ENCODE measurements around the gene RAB7A. TPM values are rescaled to one million over a fixed set of nuclear protein-coding genes. Genes with fewer than 3 reads are reported as not detected.
"Not testable (repeated sequence)": the region's sequence is repeated elsewhere in the genome, so short reads cannot be mapped to it uniquely, and the experiment has no call there.

Gene RAB7A
- total RNA-seq, 1 experiment from 2014 or later: 258 TPM

DNA sequence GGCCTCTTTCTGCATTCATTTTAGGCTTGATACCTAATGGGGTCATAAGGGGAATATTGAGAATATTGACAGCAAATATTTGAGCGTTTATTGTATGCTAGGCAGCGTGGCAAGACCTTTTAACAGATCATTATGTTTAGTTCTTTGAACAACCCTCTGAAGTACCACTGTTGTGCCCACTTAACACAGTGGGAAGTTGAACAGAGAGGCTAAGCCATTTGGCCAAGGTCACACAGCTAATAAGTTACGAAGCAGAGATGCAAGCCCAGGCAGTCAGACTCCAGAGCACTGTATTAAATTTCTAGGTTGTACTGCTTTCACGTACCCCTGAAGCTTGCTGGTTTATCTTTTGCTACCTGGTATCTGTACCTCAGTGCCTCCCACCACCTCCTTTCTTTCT, 1.1 kb downstream of the RAB7A start:
- peak overlapping the region; percentile 99 for H3K4me3 ChIP-seq (ENCODE audit: low read depth, low read length, poor library complexity, severe bottlenecking)
- H3K27me3 ChIP-seq (replicated peaks; ENCODE audit: insufficient read depth, low read depth, low read length, poor library complexity): no peaks in the 10 kb centered on the region
- H3K9me3 ChIP-seq (ENCODE audit: low read depth, low read length, poor library complexity, severe bottlenecking): no peaks in the 10 kb centered on the region
- POLR2A ChIA-PET (ENCODE audit: low non-redundant PET): no interaction called here
- CTCF ChIA-PET: no interaction called here
- H3K27ac ChIP-seq (ENCODE audit: low read depth, low read length, poor library complexity, severe bottlenecking): peak overlapping the region; percentile 96
- TSS peak; percentile 35 for BruUV-seq (replicated peaks)
- intact Hi-C loops (cut with micrococcal nuclease; ENCODE audit: unreplicated experiment): no loop called here
- H3K4me1 ChIP-seq (ENCODE audit: insufficient read depth, low read length, poor library complexity, severe bottlenecking): peaks cover 3% of the 10 kb centered on the region
- no peaks in the 10 kb centered on the region for H3K36me3 ChIP-seq (ENCODE audit: insufficient read depth, low read length, poor library complexity, severe bottlenecking)
- DNase-seq (ENCODE audit: low spot score): no peak
- TF ChIP-seq, protein P1, sequence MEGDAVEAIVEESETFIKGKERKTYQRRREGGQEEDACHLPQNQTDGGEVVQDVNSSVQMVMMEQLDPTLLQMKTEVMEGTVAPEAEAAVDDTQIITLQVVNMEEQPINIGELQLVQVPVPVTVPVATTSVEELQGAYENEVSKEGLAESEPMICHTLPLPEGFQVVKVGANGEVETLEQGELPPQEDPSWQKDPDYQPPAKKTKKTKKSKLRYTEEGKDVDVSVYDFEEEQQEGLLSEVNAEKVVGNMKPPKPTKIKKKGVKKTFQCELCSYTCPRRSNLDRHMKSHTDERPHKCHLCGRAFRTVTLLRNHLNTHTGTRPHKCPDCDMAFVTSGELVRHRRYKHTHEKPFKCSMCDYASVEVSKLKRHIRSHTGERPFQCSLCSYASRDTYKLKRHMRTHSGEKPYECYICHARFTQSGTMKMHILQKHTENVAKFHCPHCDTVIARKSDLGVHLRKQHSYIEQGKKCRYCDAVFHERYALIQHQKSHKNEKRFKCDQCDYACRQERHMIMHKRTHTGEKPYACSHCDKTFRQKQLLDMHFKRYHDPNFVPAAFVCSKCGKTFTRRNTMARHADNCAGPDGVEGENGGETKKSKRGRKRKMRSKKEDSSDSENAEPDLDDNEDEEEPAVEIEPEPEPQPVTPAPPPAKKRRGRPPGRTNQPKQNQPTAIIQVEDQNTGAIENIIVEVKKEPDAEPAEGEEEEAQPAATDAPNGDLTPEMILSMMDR (conservative IDR thresholded peaks at IDR 0.05; ENCODE audit: low read depth, low read length): no peak
- TF ChIP-seq EZH2 (IDR thresholded peaks at IDR 0.05; ENCODE audit: borderline replicate concordance, low read depth, low read length, poor library complexity, severe bottlenecking): no peak

DNA sequence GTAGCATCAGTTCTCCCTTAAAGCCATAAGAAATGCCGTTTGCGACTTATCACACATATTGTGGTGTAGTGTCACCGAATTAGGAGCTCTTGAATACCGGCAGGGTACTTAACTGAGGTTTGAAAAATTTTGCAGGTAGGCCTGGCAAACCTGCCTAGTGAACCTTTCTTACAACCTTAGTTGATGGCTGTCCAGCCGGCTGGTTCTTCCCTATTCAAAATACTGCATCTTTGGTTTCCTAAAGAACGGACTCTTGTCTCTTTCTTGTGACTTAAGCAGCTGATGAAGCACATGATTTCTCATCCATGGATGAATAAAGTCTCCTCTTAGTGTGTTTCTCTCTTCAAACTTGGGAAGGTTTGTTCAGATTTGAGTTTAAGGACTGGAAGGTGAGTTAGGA, 1.5 kb downstream of the RAB7A start:
- no TSS peak for BruUV-seq (replicated peaks)
- POLR2A ChIA-PET (ENCODE audit: low non-redundant PET): interaction anchor here (0.9 kb wide), 1 partner anchor 1235 kb away, joined by 3 read pairs; no protein-coding TSS in a partner anchor

DNA sequence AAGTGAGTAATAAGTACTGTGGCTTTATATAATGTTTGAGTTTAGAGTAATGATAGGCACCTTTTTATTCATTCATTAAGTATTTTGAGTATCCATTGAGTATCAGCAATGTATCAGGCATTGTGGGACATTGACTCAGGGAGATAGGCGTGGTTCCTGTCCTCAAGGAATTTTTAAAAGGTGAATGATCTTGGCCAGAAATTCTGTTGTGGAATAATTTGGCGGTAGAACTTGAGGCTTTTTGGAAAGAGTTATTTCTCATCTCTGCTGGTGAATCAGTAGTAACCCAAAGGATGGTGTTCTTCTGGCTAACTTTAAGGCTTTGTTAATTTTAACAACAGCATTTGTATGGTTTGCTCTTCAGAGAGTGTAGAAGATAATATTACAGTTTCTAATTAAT, 2.0 kb downstream of the RAB7A start:
- Histone ChIP-seq H3K36me3 (ENCODE audit: insufficient read depth, low read length, poor library complexity, severe bottlenecking) (no peaks in the 10 kb centered on the region), H3K4me1 (ENCODE audit: insufficient read depth, low read length, poor library complexity, severe bottlenecking) (peaks cover 3% of the 10 kb centered on the region), H3K27ac (ENCODE audit: low read depth, low read length, poor library complexity, severe bottlenecking) (no peak overlapping the region), H3K27me3 (replicated peaks; ENCODE audit: insufficient read depth, low read depth, low read length, poor library complexity) (no peaks in the 10 kb centered on the region), H3K4me3 (ENCODE audit: low read depth, low read length, poor library complexity, severe bottlenecking) (peak overlapping the region; percentile 99), H3K9me3 (ENCODE audit: low read depth, low read length, poor library complexity, severe bottlenecking) (no peaks in the 10 kb centered on the region)
- POLR2A ChIA-PET (ENCODE audit: low non-redundant PET): interaction anchor here (0.9 kb wide), 1 partner anchor 1235 kb away, joined by 3 read pairs; no protein-coding TSS in a partner anchor
- CTCF ChIA-PET: no interaction called here
- intact Hi-C loops (cut with micrococcal nuclease; ENCODE audit: unreplicated experiment): no loop called here
- DNase-seq (ENCODE audit: low spot score): no peak
- TF ChIP-seq EZH2 (IDR thresholded peaks at IDR 0.05; ENCODE audit: borderline replicate concordance, low read depth, low read length, poor library complexity, severe bottlenecking): no peak
- TF ChIP-seq, protein P1 (conservative IDR thresholded peaks at IDR 0.05; ENCODE audit: low read depth, low read length): no peak
- BruUV-seq (replicated peaks): no TSS peak

More for the DNA sequence above, 1.5 kb downstream of the RAB7A start:
- intact Hi-C loops (cut with micrococcal nuclease; ENCODE audit: unreplicated experiment): no loop called here
- Histone ChIP-seq H3K27ac (ENCODE audit: low read depth, low read length, poor library complexity, severe bottlenecking) (peak overlapping the region; percentile 96), H3K4me1 (ENCODE audit: insufficient read depth, low read length, poor library complexity, severe bottlenecking) (peaks cover 3% of the 10 kb centered on the region), H3K27me3 (replicated peaks; ENCODE audit: insufficient read depth, low read depth, low read length, poor library complexity) (no peaks in the 10 kb centered on the region), H3K9me3 (ENCODE audit: low read depth, low read length, poor library complexity, severe bottlenecking) (no peaks in the 10 kb centered on the region), H3K4me3 (ENCODE audit: low read depth, low read length, poor library complexity, severe bottlenecking) (peak overlapping the region; percentile 99), H3K36me3 (ENCODE audit: insufficient read depth, low read length, poor library complexity, severe bottlenecking) (no peaks in the 10 kb centered on the region)
- TF ChIP-seq, protein P1 (conservative IDR thresholded peaks at IDR 0.05; ENCODE audit: low read depth, low read length): no peak
- TF ChIP-seq EZH2 (IDR thresholded peaks at IDR 0.05; ENCODE audit: borderline replicate concordance, low read depth, low read length, poor library complexity, severe bottlenecking): no peak
- DNase-seq (ENCODE audit: low spot score): no peak
- CTCF ChIA-PET: no interaction called here

DNA sequence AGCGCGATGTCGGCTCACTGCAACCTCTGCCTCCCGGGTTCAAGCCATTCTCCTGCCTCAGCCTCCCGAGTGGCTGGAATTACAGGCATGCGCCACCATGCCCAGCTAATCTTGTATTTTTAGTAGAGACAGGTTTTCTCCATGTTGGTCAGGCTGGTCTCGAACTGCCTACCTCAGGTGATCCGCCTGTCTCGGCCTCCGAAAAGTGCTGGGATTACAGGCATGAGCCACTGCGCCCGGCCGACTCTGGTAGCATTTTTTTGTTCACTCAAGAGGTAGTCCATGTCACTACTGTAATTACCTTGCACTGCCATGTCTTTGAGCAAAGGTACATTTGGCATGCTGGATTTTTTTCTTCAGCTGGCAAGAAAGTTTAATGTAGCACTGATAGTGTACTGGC, 2.5 kb downstream of the RAB7A start:
- CTCF ChIA-PET; DNase-seq (ENCODE audit: low spot score); H3K4me1 ChIP-seq (ENCODE audit: insufficient read depth, low read length, poor library complexity, severe bottlenecking); POLR2A ChIA-PET (ENCODE audit: low non-redundant PET); BruUV-seq (replicated peaks); H3K36me3 ChIP-seq (ENCODE audit: insufficient read depth, low read length, poor library complexity, severe bottlenecking); H3K9me3 ChIP-seq (ENCODE audit: low read depth, low read length, poor library complexity, severe bottlenecking); H3K27ac ChIP-seq (ENCODE audit: low read depth, low read length, poor library complexity, severe bottlenecking); H3K27me3 ChIP-seq (replicated peaks; ENCODE audit: insufficient read depth, low read depth, low read length, poor library complexity); intact Hi-C loops (cut with micrococcal nuclease; ENCODE audit: unreplicated experiment); H3K4me3 ChIP-seq (ENCODE audit: low read depth, low read length, poor library complexity, severe bottlenecking): not testable (repeated sequence)
